GM21576 (cell line): ENCODE measurements around the gene USH2A.

Experiments used
- ATAC-seq: cut with Tn5 transposase; IDR thresholded peaks from one replicate; pipeline ENCODE4 v1.9.1; 2021; ENCODE audit warnings: mild to moderate bottlenecking, moderate library complexity; ENCODE audit not compliant: unreplicated experiment

The USH2A gene

DNA sequence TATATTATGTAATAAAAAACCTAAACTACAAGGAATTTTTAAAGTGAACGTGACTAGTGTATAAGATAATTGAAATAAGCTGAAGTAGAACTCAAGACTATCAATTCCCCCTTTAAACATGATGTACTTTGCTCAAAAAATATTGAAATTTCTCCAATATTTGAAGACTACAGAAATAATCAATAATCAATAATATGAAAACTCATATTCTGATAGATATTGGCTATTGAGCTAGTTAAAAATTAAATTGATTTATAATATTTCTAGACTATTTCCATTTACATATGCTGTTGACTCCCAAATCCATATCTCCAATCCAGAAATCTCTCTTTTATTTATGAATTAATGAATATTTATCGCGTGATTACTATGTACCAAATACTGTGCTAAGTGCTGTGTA, 133.2 kb downstream of the USH2A start:
- no peak for ATAC-seq

DNA sequence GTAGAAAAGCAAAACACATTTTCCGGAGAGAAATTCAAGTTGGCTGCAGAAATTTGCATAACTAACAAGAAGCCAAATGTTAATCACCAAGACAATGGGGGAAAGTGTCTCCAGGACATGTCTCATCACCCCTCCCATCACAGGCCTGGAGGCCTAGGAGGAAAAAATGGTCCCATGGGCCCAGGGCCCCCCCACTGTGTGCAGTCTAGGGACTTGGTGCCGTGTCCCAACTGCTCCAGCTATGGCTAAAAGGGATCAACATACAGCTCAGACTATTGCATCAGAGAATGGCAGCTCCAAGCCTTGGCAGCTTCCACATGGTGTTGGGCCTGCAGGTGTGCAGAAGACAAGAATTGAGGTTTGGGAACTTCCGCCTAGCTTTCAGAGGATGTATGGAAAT, 138.2 kb downstream of the USH2A start:
- ATAC-seq: no peak

DNA sequence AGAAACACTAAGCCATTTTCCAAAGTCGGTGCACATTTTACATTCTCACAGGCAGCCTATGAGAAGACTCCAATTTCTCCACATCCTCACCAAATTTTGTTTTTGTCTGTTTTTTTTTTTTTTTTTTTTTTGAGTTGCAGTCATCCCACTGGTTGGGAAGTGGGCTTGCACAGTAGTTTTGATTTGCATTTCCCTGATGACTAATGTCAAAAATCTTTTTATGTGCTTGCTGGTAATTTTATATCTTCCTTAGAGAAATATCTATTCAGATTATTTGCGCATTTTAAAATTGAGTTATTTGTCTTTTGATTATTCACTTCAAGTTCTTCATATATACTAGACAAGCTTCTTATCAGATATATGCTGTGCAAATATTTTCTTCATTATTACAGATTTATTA, 141.5 kb downstream of the USH2A start:
- ATAC-seq: no peak

DNA sequence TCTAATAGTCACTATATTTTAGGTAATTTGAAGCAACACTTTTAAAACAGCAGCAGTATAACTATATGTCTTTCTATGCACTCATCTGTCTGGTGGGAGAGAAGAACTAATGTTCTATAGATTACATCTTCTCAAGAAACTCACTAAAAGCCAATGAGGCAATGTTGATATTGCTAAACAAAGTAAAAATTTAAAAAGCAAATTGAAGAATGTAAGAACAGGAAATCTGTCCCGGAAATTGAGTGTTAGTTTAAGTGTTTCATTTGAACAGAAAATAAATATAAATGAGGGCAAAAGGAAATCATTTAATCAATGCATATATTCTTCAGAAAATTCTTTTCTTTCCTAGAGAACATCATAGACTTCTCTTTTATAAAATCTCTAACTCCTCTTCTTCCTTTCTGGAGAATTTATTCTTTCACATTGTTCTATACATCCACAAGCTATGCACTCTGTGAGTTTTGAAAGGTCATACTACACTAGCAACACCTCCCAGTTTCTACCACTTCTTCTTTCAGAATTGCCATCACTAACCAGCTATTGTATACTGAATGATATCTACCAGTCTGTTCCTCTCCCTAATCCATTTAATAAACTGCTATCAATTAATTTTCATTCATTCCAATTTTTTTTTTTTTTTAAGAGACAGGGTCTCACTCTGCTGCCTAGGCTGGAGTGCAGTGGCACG, 153.0 kb downstream of the USH2A start:
- ATAC-seq: no peak

DNA sequence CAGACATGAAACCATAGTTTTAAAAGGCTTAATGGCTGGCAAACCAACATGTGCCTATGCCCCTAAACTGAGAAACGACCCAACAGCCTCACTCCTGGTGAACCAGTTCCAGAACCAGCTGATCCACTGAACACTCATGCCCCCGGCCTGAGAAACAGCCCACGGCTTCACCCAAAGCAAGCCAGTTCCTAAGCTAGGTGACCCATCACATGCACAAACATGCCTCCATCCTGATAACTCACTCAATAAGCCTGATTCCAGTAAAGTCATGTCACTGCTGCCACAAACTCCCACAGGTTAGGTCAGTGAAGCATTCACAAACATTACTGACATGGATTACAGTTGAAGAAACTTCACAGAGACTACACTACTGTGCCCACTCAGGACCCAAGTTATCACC, 161.6 kb downstream of the USH2A start:
- no peak for ATAC-seq

- ATAC-seq: no peak
Observed at GRCh38 chr1:216258856-216259255, 164.4 kb downstream of the USH2A start.

GRCh38 chr1:216258386-216258785, 164.9 kb downstream of the USH2A start:
- ATAC-seq: no peak

DNA sequence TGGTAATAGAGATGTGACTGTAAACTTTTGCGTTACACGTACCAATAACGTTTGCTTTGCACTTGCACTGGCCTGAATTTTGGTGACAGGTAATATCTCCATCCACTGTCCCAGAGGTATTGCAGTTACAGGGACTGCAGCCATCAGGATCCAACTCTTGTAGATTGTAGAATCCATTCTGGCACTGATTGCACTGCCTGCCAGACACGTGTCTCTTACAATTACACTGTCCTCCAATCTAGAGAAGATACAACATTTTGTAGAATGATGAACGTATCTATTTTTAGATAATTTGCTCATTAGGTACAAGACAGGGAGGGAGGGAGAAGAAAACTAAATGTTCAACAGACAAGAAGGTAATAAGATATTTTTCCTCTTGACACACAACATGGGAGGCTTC, 172.4 kb downstream of the USH2A start:
- ATAC-seq: no peak

- no peak for ATAC-seq
Observed at GRCh38 chr1:216248628-216249027, 174.6 kb downstream of the USH2A start.

GRCh38 chr1:216247937-216248336, 175.3 kb downstream of the USH2A start:
- no peak for ATAC-seq

DNA sequence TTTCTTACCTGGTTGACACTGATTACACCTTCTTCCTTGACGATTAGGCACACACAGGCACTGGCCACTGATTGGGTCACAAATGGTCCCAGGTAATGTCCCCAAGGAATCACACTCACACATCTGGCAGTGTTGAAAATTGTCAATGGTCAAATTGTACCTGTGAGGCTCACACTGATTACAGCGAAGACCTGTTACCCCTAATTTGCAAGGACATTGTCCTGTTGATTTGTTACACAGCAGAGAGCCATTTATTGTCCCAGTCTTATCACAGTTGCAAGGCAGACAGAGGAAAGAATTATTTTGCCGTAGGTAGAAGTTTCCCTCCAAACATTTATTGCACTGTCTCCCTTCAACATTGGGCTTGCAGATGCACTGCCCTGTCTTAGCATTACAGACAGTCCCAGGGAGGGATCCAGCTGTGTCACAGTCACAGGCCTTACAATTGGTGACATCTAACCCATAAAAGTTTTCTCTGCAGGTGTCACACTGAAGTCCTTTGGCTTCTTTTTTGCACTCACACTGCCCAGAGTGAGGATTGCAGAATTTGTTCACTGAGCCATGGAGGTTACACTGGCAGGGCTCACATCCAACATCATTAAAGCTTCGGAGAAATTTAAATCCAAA, 176.6 kb downstream of the USH2A start:
- ATAC-seq: no peak

- no peak for ATAC-seq
Observed at GRCh38 chr1:216238844-216239243, 184.4 kb downstream of the USH2A start.

DNA sequence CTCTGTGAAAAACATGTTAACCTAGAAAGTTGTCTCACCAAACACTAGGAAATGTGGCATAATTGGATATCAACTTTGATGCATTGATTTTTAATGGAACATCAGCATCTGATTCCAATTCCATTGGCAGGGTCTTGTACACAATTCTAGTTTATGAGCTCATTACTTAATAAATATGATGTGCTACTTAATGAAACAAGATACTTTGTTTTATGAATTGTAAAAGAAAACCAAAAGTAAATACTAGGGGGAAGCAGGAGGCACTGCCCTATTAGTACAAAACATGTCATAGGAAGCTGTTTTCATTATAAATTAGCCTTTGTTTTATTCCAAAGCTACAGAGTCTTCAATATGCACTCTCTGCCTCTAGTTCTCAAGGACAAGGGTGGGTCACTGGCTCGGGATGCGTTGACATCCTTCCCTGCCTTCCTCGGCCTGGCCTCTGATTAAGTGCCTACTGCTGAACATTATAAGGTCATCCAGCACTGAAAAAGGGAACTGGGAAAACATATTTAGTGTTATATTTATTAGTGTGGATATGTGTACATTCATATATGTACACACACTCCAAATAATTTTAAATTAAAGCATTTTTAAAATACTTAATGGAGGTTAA, 185.2 kb downstream of the USH2A start:
- ATAC-seq: no peak

GRCh38 chr1:216224233-216224632, 199.0 kb downstream of the USH2A start:
- ATAC-seq: no peak

- no peak for ATAC-seq
Observed at GRCh38 chr1:216223486-216223885, 199.8 kb downstream of the USH2A start.

- no peak for ATAC-seq
Observed at GRCh38 chr1:216222288-216222687, 201.0 kb downstream of the USH2A start.

DNA sequence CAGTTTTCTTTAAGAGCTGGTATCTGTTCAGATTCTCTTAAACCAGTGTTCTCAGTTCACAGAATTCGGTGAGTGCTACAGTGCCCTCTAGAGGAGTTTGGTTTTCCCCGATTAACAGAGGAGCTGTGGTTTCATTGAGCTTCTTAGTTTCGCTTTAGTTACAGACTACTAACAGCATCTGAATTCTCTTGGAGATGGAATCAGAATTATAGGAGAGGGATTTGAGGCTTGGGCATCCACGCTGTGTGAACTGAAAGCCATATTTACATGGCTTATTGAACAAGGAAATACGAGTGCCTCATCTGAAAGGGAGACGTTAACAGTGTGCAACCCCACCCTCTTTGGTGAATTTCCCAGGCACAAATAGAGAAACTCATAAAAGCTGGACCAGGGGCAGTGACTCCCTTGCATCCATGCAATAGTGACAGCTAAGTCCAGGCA, 202.0 kb downstream of the USH2A start:
- peak; percentile 100 for ATAC-seq

DNA sequence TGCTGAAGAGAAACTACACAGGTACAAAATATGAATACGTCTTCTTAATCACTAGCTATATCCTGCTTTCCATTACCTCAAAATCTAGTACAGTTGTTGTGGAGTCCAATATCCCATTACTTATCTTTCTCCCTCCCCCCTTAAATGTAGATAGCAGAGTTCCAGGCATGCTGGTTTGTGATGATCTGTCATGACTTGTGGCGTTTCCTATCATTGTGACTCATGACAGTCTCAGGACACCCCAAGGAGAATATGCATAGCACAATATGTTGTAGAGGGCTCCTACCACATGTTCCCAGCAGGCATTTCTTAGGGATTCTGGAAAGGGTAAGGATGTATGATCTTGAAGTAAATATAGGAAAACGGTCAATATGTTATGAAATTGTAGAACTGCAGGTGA, 206.9 kb downstream of the USH2A start:
- ATAC-seq: no peak

DNA sequence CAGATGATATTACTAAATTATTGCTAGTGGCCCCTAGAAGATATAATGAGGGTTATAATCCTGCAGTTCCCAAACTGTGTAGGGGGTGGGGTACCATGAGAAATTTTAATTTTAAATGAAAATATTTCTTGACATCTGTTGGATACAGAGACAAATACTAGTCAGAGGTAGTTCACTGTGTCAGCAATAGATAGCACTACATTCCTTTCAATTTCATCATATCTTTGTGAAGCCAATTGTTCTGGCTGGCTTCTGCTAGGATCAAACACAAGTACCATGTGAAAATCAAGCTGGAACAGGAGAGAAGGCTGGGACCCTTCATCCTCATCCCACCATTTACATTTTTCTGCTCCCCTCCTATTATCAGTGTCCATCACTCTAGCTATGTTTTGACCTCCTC, 208.1 kb downstream of the USH2A start:
- no peak for ATAC-seq

GRCh38 chr1:216212826-216213225, 210.4 kb downstream of the USH2A start:
- ATAC-seq: no peak

- ATAC-seq: no peak
Observed at GRCh38 chr1:216210081-216210480, 213.2 kb downstream of the USH2A start.

DNA sequence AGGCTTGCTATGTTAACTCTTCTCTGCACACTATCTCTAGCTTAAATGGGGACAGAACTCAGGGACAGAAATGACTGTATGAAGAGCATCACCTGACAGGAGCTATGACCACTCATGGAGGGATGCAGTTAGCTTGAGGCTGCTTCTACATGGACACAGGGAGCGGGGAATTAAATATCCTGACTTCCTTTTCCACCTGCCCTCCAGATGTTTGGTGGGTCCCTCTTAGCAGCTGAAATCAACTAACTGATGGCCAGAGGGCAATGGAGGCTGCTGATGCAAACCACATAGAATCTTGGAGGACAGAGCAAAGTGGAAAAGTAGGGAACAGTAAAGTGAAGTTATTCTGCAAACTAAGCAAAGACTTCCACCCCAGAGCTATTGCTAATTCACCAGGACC, 214.1 kb downstream of the USH2A start:
- ATAC-seq: no peak
